ENCODE data around the gene SULT1C3.
A peak's percentile ranks its signal among the peaks of the same experiment; 100 is the strongest.
"Not testable (repeated sequence)": the region's sequence is repeated elsewhere in the genome, so short reads cannot be mapped to it uniquely, and the experiment has no call there.

SULT1C3 gene

GRCh38 chr2:108253106-108253505, 13.3 kb downstream of the SULT1C3 start:
- DNase-seq, result no peak

GRCh38 chr2:108257757-108258331, 18.1 kb downstream of the SULT1C3 start:
- DNase-seq, result no peak

- DNase-seq, result no peak
These were observed 21.0 kb downstream of the SULT1C3 start for GRCh38 chr2:108260773-108261172.

- no peak for DNase-seq
These were observed 22.3 kb downstream of the SULT1C3 start for GRCh38 chr2:108262036-108262435.

GRCh38 chr2:108263401-108263800, 23.6 kb downstream of the SULT1C3 start:
- no peak for DNase-seq

- no peak for DNase-seq
These were observed 26.4 kb downstream of the SULT1C3 start for GRCh38 chr2:108266218-108266617.

GRCh38 chr2:108267101-108267500, 27.3 kb downstream of the SULT1C3 start:
- DNase-seq, result peak; percentile 85 to 88 (median 86)

- DNase-seq, result peak; percentile 70 to 80 (median 71)
These were observed 28.2 kb downstream of the SULT1C3 start for GRCh38 chr2:108268001-108268400.

- no peak for DNase-seq
These were observed 30.6 kb downstream of the SULT1C3 start for GRCh38 chr2:108270346-108270745.

GRCh38 chr2:108270768-108271506, 31.2 kb downstream of the SULT1C3 start:
- DNase-seq, result peak; percentile 21 to 51 (median 24)

GRCh38 chr2:108271691-108272253, 32.0 kb downstream of the SULT1C3 start:
- DNase-seq, result no peak

GRCh38 chr2:108278631-108279030, 38.9 kb downstream of the SULT1C3 start:
- no peak for DNase-seq

- no peak for DNase-seq
These were observed 39.7 kb downstream of the SULT1C3 start for GRCh38 chr2:108279468-108279867.

- DNase-seq, result no peak
These were observed 40.7 kb downstream of the SULT1C3 start for GRCh38 chr2:108280466-108280865.

- DNase-seq, result not testable (repeated sequence)
These were observed 44.8 kb downstream of the SULT1C3 start for GRCh38 chr2:108284566-108284965.

- no peak for DNase-seq
These were observed 45.8 kb downstream of the SULT1C3 start for GRCh38 chr2:108285616-108286015.

GRCh38 chr2:108287169-108287568, 47.4 kb downstream of the SULT1C3 start:
- DNase-seq, result peak in 2 of 3 donors; percentile 18 to 24

- DNase-seq, result peak; percentile 18 to 50 (median 27)
These were observed 48.9 kb downstream of the SULT1C3 start, which contains the start of gene SULT1C2 for GRCh38 chr2:108288534-108289106. Gene SULT1C2 (plus strand): TSS chr2:108288895. CDS start chr2:108293668, 4,773 bp downstream.

GRCh38 chr2:108293850-108294249, 54.1 kb downstream of the SULT1C3 start:
- no peak for DNase-seq

- DNase-seq, result no peak
These were observed 57.8 kb downstream of the SULT1C3 start for GRCh38 chr2:108297436-108298141.

- DNase-seq, result no peak
These were observed 61.8 kb downstream of the SULT1C3 start for GRCh38 chr2:108301558-108301957.

GRCh38 chr2:108304975-108305374, 65.2 kb downstream of the SULT1C3 start:
- DNase-seq, result peak; percentile 10 to 29 (median 17)

GRCh38 chr2:108305901-108306300, 66.1 kb downstream of the SULT1C3 start:
- DNase-seq, result no peak

Data from suppressor macrophage treated with lipopolysaccharide for 1 hour (primary cell).